PFSK-1 (cell line): Measurements from ENCODE around the gene FAM168B.

Experiments used
- FOXP2 ChIP-seq: optimal IDR thresholded peaks from 2 replicates; pipeline ENCODE3; 2011; ENCODE audit warnings: borderline replicate concordance, control low read depth, inconsistent platforms; ENCODE audit not compliant: insufficient read depth; ENCODE audit errors: extremely low read length, extremely low read depth
- POLR2AphosphoS5 ChIP-seq: IDR thresholded peaks from 2 replicates; pipeline ENCODE4 v1.6.1; 2012; ENCODE audit warnings: low read depth, mild to moderate bottlenecking, control low read depth, low read length, moderate library complexity
- REST ChIP-seq, 2 experiments: IDR thresholded peaks; 2 replicates each; pipeline versions ENCODE4 v1.6.1 to v1.8.0; 2011 to 2012; ENCODE audit warnings: low read depth in 2 of 2, low read length in 2 of 2, control low read depth in 1 of 2, inconsistent platforms in 1 of 2, mild to moderate bottlenecking in 1 of 2, moderate library complexity in 1 of 2; ENCODE audit not compliant: insufficient read depth in 1 of 2
- SIN3A ChIP-seq: IDR thresholded peaks from 2 replicates; pipeline ENCODE4 v1.6.1; 2012; ENCODE audit warnings: mild to moderate bottlenecking, low read length, moderate library complexity, borderline replicate concordance; ENCODE audit not compliant: insufficient read depth
- TAF1 ChIP-seq: IDR thresholded peaks from 2 replicates; pipeline ENCODE4 v1.6.1; 2012; ENCODE audit warnings: low read length, control low read depth, borderline replicate concordance; ENCODE audit not compliant: insufficient read depth

The FAM168B gene

GRCh38 chr2:131004446-131005209 is 88.6 kb downstream of the FAM168B start:
- TF ChIP-seq SIN3A (no peak), TAF1 (no peak), POLR2AphosphoS5 (no peak), REST (IDR thresholded peaks at IDR 0.05; ENCODE audit: insufficient read depth in 1 of 2, low read depth in 2 of 2, low read length in 2 of 2) (no peak), FOXP2 (no peak)

GRCh38 chr2:130998561-130998960 is 94.7 kb downstream of the FAM168B start:
- TF ChIP-seq POLR2AphosphoS5 = no peak
- TF ChIP-seq FOXP2 = no peak
- TF ChIP-seq REST (IDR thresholded peaks at IDR 0.05; ENCODE audit: insufficient read depth in 1 of 2, low read depth in 2 of 2, low read length in 2 of 2) = no peak
